Stimulated activated naive CD4-positive, alpha-beta T cell (primary cell): ENCODE data around the gene GRID2IP.
"Not testable (repeated sequence)": the region's sequence is repeated elsewhere in the genome, so short reads cannot be mapped to it uniquely, and the experiment has no call there.

Source experiments
- DNase-seq, 6 experiments: peaks; one replicate each; lab custom pipeline; 2025; lab: John Stamatoyannopoulos, UW

The GRID2IP gene

DNA sequence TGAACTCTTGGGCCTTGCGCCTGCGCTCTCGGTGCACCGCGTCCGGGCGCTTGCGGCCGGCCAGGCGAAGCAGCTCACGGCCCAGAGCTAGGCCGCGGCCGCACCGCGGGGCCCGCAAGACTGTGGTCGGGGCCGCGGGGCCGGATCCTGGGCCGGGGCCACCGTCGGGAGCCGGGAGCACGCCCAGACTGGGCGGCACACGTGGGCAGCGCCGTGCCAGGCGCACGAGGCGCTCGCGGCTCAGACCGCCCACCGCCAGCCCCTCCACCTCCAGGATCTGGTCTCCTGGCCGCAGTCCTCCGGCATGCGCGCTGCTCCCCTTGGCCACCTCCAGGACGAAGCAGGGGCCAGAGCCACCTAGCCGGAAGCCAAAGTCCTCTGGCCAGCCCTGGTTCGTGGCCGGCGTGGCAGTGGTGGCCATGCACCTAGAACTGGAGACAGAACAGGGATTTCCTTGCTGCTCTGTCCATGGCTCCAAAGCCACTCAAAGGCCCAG lies at the start of gene GRID2IP:
GRID2IP (minus strand) TSS at position 446 of the 496 bp plus-strand sequence; CDS start at position 421, 25 bp downstream.
- DNase-seq: no peak

DNA sequence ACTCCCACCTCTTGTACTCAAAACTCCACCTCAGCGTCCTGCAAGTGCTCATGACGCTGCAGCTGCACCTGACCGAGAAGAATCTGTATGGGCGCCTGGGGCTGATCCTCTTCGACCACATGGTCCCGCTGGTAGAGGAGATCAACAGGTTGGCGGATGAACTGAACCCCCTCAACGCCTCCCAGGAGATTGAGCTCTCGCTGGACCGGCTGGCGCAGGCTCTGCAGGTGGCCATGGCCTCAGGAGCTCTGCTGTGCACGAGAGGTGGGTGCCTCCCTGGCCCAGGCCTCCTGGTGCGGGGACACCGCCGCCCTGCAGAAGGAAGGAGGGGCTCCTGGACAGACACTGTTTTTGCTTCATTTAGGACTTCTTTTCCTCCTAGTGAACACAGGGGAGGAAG lies 48.8 kb upstream of the GRID2IP start:
- no peak for DNase-seq

DNA sequence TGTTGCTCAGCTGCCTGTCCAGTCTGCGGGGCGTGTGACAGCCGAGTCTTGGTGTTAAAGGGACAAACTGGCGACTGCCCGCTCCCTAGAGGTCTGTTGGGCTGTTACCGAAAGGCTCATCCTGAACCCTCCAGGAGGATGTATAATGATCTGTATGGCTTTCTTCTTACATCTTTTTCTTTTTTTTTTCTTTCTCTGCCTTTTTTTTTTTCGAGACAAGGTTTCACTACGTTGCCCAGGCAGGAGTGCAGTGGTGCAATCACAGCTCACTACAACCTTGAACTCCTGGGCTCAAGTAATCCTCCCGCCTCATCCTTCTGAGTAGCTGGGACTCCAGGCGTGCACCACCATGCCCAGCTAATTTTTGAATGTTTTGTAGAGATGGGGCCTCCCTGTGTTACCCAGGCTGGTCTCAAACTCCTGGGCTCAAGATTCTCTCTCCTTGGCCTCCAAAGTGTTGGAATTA lies 39.4 kb upstream of the GRID2IP start:
- DNase-seq: no peak

DNA sequence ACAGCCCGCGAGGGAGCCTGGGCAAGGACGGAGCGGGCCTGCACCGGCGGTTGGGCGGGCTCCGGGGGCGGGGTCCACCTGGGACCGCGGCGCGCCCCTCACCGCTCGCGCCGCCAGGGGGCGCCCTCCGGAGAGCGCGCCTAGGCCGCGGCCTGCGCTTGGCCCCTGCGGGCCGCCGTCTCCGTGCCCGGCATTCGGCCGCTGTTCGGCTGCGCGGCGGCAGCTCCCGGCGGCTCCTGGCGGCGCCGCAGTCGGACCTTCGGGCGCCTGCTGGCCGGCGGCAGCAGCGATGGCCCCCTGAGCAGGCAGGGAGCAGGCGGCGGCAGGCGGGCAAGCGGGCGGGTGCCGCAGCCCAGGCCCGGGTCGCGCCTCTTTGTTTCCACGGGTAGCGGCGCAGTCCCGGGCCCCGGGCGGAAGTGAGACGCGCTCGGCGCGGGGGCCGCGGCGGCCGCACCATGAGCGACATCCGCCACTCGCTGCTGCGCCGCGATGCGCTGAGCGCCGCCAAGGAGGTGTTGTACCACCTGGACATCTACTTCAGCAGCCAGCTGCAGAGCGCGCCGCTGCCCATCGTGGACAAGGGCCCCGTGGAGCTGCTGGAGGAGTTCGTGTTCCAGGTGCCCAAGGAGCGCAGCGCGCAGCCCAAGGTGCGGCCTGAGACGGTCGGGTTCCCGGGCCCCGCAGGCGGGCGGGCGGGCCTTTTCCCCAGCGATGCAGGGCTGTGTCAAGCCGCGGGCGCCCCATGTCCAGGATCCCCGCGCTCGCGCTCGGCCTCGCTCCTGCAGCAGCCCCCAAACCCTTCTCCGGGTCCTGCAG lies 38.8 kb upstream of the GRID2IP start, which contains the start of gene INTS15:
INTS15 (plus strand) TSS at position 193 of the 816 bp plus-strand sequence; CDS start at position 456, 263 bp downstream.
- peak; percentile 72 to 98 (median 90) for DNase-seq

DNA sequence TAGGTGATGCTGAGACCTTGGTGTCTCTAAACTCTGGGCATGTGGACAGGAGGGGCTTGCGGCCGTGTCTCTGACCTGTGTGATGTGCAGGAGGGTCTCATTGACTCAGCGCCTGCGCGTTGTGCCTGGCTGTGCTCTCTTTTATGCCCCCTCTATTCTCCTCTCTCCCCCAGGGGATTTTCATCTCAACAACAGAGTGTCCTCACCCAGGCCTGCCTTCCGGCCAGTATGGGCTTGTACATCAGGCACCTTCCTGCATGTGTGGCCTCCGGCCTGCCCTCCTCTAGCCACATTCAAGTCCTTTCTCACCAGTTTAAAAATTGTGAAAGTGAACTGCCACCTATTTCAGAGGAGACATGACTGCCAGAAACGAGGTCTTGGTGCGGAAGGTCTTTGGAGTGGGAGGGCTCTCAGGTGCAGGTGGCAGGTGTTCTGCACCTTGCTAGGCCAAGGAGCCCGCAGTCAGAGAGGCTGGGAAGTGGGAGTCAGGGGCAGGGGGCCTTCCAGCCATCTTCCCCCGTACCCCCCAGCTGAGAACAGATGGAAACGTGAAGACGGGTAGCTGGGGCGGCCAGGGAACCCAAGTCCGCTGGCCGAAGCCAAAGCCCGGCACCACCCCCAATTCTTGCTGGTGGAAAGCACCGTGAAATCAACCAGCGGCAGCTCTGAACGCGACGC lies 38.0 kb upstream of the GRID2IP start:
- DNase-seq: no peak

DNA sequence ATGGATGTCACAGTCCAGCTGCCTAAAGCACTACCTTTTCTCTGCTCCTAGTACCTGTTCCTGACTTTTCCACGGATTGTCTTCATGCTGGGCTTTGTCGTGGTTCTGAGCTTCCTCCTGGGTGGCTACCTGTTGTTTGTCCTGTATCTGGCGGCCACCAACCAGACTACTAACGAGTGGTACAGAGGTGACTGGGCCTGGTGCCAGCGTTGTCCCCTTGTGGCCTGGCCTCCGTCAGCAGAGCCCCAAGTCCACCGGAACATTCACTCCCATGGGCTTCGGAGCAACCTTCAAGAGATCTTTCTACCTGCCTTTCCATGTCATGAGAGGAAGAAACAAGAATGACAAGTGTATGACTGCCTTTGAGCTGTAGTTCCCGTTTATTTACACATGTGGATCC lies 37.3 kb upstream of the GRID2IP start:
- no peak for DNase-seq

DNA sequence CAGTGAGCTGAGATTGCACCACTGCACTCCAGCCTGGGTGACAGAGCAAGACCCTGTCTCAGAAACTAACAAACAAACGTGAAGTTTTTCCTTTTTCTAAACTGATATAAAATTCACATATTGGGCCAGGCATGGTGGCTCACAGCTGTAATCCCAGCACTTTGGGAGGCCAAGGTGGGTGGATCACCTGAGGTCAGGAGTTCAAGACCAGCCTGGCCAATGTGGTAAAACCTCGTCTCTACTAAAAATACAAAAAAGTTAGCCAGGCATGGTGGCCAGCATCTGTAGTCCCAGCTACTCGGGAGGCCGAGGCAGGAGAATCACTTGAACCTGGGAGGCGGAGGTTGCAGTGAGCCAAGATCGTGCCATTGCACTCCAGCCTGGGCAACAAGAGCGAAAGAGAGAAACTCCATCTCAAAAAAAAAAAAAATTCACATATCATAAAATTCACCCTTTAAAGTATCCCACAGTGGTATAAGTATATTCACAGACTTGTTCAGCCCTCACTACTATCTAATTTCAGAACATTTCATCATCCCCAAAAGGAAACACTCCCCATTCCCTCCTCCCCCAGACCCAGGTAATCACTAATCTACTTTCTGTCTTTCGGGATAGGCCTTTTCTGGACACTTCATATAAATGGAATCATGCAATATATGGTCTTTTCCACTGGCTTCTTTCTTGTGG lies 34.6 kb upstream of the GRID2IP start:
- not testable (repeated sequence) for DNase-seq

DNA sequence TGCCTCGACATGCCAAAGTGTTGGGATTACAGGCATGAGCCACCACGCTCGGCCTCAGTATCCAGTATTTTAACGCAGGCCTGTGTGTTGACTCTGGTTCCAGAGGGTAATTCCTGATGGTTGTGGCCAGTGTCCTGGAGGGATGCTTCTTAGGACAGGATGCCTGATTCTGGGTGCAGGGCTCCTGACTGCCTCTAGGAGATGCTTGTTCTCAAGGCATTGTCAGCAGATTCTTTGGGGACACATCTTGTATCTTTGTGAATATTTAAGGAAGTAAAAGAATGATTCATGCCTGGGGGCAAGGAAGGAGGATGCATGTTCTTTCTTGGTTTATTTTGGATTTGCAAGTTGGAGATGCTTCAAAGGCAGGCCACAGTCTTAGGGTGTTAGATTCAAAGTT lies 28.2 kb upstream of the GRID2IP start:
- no peak for DNase-seq

DNA sequence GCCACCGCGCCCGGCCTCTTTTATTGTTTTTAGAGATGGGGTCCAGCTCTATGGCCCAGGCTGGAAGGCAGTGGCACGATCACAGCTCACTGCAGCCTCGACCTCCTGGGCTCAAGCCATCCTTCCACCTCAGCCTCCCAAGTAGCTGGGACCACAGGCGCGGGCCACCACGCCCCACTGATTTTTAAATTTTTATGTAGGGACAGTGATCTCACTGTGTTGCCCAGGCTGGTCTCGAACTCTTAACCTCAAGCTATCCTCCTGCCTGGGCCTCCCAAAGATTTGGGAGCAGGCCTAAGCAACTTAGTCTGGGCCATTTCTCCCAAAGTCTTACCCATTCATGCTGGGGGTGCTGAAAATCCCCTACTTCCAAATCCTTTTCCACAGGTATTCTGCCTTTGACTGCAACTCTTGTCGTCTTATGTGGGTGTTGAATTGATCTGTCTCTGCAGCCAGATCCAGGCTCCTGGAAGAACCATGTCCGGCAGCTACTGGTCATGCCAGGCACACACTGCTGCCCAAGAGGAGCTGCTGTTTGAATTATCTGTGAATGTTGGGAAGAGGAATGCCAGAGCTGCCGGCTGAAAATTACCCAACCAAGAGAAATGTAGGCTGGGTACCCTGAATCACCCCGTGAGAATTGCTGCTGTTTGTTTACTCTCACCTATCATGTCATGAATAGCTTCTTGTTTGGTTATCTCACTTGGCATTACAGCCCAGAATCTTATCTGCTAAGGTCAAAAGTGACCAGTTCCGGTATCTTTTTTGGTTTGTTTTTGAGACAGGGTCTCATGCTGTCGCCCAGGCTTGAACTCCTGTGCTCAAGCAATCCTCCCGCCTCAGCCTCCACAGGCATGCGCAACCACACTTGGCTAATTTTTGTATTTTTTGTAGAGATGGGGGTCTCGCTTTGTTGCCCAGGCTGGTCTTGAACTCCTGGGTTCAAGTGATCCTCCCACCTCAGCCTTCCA lies 27.1 kb upstream of the GRID2IP start:
- no peak for DNase-seq

DNA sequence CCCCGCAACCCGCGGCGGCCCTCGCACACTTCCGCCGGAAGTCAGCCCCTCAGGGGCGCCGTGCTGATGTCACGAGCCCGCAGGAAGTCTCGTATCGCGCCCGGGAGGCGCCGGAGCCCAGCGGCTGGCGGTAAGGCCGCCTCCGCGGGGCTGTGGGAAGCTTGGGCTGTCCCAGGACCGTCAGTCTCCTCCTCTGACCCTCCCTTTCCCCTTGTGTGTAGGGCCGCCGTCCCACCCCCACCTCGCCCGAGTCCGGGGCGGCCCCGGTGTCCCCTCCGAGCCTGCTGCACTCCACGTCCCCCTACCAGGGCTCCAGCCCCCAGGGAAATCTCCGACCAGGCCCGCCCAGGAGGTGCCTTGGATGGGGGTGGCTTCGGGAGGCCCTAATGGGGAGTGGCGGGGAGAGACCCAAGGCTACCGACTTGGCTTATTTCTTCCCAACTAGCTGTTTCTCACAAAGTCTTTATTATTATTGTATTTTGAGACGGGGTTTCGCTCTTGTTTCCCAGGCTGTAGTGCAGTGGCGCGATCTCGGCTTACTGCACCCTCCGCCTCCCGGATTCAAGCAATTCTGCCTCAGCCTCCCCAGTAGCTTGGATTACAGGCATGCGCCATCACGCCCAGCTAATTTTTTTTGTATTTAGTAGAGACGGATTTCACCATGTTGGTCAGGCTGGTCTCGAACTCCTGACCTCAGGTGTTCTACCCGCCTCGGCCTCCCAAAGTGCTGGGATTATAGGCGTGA lies 26.3 kb upstream of the GRID2IP start, which contains the start of gene ZDHHC4:
ZDHHC4 (plus strand) TSS at position 86 of the 745 bp plus-strand sequence. CDS start 3,108 bp downstream, outside the sequence.
- DNase-seq: peak; percentile 69 to 83 (median 76)

DNA sequence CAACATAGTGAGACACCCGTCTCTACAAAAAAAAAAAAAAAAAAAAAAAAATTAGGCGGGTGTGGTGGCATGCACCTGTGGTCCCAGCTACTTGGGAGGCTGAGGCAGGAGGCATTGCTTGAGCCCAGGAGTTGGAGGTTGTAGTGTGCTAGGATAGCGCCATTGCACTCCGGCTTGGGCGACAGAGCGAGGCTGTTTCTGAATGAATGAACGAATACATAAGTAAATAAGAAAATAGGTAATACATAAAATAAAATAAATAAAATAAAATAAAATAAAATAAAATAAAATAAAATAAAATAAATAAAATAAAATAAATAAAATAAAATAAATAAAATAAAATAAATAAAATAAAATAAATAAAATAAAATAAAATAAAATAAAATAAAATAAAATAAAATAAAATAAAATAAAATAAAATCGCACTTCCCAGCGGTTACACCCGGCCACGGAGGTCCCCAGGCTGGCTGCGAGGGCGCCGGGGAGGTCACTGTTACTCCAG lies 25.7 kb upstream of the GRID2IP start:
- peak in 1 of 6 experiments; percentile 19 for DNase-seq

DNA sequence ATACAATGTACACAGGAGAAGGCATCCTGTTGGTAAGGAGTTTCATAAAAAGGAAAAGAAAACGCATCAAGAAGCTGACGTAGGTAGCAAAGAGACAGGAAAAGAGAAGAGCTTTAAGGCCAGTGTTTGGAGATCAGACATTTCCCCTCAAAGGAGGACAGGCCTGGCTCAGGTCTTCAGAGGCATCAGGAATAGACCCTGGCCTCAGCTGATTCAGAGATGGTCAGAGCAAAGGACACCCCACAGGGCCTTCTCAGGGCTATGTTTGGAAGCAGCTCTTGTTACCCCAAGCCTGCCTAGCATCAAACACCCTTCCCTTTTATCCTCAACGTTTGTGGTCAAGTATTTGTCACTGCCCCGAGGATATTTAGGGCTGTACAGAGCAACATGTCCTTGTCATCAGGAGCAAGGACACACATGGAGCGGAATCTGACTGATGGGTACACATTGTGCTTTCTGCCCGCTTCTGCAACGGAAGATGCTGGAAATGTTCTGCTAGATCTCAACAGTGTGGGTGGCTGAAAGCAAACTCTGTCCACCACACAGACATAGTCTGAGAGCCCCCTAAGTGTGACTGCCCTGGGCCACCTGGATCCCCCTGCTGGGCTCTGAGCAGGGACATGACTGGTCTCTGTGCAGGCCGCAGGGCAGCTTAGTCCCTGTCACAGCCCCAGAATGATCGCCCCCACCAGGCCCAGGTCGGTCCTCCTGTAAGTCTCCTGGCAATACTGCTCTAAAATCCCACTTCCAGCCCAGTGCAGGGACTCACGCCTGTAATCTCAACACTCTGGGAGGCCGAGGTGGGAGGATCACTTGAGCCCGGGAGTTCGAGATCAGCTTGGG lies 25.0 kb upstream of the GRID2IP start:
- DNase-seq: no peak

DNA sequence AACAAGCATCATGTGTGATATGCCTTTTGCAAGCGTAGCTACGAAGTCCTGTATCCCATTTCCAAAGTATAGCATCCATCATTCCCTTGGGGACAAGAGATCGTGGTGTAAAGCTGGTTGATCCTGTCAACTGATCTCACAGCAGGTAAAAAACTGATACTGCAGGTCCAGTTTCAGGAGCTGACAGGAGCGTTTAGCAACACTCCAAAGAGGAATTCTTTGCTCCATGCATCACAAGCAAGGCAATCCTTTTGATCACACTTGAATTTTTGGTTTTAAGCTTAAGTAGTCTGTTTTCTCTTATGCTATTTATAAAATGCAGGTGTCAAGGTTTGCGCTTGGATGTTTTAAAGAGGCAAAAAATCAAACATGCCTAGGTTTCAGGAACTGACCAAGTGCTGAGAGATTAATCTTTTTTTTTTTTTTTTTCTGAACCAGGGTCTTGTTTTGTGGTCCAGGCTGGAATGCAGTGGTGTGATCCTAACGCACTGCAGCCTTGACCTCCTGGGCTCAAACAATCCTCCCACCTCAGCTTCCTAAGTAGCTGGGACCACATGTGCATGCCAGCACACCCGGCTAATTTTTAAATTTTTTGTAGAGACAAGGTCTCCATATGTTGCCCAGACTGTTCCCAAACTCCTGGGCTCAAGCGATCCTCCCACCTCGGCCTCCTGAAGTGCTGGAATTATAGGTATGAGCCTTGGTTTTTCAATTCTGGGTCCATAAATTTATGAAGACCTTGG lies 24.2 kb upstream of the GRID2IP start:
- DNase-seq: no peak

DNA sequence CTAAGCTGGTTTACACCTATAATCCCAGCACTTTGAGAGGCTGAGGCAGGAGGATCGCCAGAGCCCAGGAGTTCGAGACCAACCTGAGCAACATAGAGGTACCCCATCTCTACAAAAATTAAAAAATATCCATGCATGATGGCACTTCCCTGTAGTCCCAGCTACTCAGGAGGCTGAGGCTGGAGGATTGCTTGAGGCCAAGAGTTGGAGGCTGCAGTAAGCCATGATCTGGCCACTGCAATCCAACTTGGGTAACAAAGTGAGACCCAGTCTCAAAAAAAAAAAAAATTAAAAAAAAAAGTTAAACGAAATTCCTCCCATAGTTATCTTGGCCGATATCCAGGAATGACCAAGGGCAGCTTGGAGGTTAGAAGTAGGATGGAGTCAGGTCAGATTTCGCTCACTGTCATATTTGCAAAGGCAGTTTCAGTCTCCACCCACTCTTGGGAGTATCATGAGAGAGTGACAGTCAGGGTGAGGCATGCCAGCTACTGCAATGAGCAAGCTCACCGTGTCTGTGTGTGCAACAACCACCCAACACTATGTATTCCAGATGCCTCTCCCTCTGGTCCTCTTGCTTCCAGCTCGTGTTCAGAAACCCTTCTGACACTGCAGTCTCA lies 20.0 kb upstream of the GRID2IP start:
- no peak for DNase-seq

DNA sequence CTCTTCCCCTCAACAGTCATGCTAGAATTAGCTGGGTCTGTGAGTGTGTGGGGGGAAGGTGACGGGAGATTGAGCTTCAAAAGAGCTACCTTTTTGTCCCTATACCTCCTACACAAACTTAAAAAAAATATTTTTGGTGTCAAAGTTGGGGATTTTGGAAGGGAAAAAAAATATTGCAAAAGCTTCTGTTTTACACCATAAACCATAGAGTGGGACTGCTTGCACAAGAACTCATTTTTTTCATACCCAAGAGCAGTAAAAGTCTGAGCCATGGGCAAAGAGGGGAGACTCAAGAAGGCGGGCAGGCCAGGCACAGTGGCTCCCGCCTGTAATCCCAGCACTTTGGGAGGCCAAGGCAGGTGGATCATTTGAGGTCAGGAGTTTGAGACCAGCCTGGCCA lies 16.6 kb upstream of the GRID2IP start:
- DNase-seq: no peak

DNA sequence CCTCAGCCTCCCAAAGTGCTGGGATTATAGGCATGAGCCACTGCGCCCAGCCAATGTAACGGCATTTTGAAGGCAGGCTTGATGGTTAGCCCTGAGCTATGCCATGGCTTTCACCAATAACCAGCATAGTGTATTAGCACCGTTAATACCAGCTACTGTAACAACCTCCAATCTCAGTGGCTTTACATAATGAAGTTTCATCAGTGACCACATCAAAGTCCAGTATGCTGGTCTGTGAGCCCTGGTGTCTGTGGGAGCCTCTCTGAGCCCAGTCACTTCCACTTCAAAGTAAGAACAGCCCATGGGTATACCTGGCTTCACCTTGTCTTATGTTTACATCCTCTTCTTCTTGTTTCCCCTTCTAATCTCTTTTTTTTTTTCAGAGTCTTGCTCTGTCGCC lies 14.4 kb upstream of the GRID2IP start:
- no peak for DNase-seq

DNA sequence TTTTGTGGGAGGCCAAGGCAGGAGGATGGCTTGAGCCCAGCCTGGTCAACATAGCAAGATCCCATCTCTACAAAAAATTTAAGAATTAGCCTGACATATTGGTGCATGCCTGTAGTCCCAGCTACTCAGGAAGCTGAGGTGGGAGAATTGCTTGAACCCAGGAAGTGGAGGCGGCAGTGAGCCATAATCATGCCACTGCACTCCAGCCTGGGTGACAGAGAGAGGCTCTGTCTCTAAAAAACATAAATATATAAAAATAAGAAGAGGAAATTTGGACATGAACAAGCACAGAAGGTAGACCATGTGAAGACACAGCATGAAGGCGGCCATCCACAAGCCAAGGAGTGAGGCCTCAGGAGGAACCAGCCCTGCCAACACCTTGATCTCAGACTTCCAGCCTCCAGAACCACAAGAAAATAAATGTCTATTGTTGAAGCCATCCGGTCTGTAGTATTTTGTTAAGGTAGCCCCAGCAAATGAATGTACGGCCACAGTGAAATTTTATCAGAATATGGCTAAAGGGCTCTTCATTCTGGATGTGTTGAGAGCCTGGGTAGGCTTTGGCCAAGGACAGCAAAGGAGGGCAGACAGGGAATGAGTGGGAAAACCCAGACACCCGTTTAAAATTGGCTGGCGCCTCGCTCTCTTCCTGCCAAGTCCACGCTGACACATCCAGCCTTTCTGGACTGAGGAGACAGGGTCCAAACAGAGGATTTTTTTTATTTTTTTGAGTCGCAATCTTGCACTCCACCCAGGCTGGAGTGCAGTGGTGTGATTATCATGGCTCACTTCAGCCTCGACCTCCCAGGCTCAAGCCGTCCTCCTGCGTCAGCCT lies 12.9 kb upstream of the GRID2IP start:
- no peak for DNase-seq
